T-helper 1 cell treated with Interleukin-12 subunit alpha and Interleukin-12 subunit beta and Interleukin-4 antibody, amounts not matched to agents 30 μg/mL and 1 μg/mL, for 36 hours (primary cell): ENCODE results near the gene SLC24A3.

ENCODE experiments used
- H3K27ac Mint-ChIP-seq: one replicate; pipeline ENCODE4 v1.8.0; 2021; ENCODE audit warnings: mild to moderate bottlenecking, mixed read lengths
- H3K27me3 Mint-ChIP-seq: one replicate; pipeline ENCODE4 v1.8.0; 2021; ENCODE audit warnings: low read depth, mixed read lengths
- H3K36me3 Mint-ChIP-seq: one replicate; pipeline ENCODE4 v1.8.0; 2021; ENCODE audit warnings: low read depth, mixed read lengths
- H3K4me1 Mint-ChIP-seq: one replicate; pipeline ENCODE4 v1.8.0; 2021; ENCODE audit warnings: low read depth, mixed read lengths
- H3K4me3 Mint-ChIP-seq: one replicate; pipeline ENCODE4 v1.8.0; 2021; ENCODE audit warnings: mild to moderate bottlenecking, moderate library complexity, mixed read lengths
- H3K9me3 Mint-ChIP-seq: one replicate; pipeline ENCODE4 v1.8.0; 2021; ENCODE audit warnings: mixed read lengths

Gene SLC24A3

GRCh38 chr20:19218411-19218810, 6.0 kb downstream of the SLC24A3 start:
- no peak overlapping the region for H3K27ac Mint-ChIP-seq
- no peaks in the 10 kb centered on the region for H3K9me3 Mint-ChIP-seq
- H3K27me3 Mint-ChIP-seq, result peaks cover 22% of the 10 kb centered on the region
- no peak overlapping the region for H3K4me3 Mint-ChIP-seq
- H3K4me1 Mint-ChIP-seq, result no peaks in the 10 kb centered on the region
- H3K36me3 Mint-ChIP-seq, result no peaks in the 10 kb centered on the region

GRCh38 chr20:19222520-19223040, 10.1 kb downstream of the SLC24A3 start:
- H3K4me1 Mint-ChIP-seq, result no peaks in the 10 kb centered on the region
- no peaks in the 10 kb centered on the region for H3K27me3 Mint-ChIP-seq
- H3K4me3 Mint-ChIP-seq, result no peak overlapping the region
- H3K27ac Mint-ChIP-seq, result no peak overlapping the region
- no peaks in the 10 kb centered on the region for H3K9me3 Mint-ChIP-seq
- H3K36me3 Mint-ChIP-seq, result no peaks in the 10 kb centered on the region

- H3K27me3 Mint-ChIP-seq, result no peaks in the 10 kb centered on the region
- H3K27ac Mint-ChIP-seq, result no peak overlapping the region
- H3K4me1 Mint-ChIP-seq, result no peaks in the 10 kb centered on the region
- no peaks in the 10 kb centered on the region for H3K9me3 Mint-ChIP-seq
- no peak overlapping the region for H3K4me3 Mint-ChIP-seq
- no peaks in the 10 kb centered on the region for H3K36me3 Mint-ChIP-seq
Measured at GRCh38 chr20:19223640-19224039, 11.2 kb downstream of the SLC24A3 start.

- Mint-ChIP-seq H3K4me3 (no peak overlapping the region), H3K27ac (no peak overlapping the region), H3K27me3 (no peaks in the 10 kb centered on the region), H3K9me3 (no peaks in the 10 kb centered on the region), H3K4me1 (no peaks in the 10 kb centered on the region), H3K36me3 (no peaks in the 10 kb centered on the region)
Measured at GRCh38 chr20:19231359-19232035, 19.1 kb downstream of the SLC24A3 start.

GRCh38 chr20:19232997-19233794, 20.8 kb downstream of the SLC24A3 start:
- Mint-ChIP-seq H3K4me1 (no peaks in the 10 kb centered on the region), H3K36me3 (no peaks in the 10 kb centered on the region), H3K27ac (no peak overlapping the region), H3K27me3 (no peaks in the 10 kb centered on the region), H3K9me3 (no peaks in the 10 kb centered on the region), H3K4me3 (no peak overlapping the region)

GRCh38 chr20:19236371-19237055, 24.1 kb downstream of the SLC24A3 start:
- no peaks in the 10 kb centered on the region for H3K9me3 Mint-ChIP-seq

GRCh38 chr20:19241440-19241839, 29.0 kb downstream of the SLC24A3 start:
- Mint-ChIP-seq H3K4me1 (no peaks in the 10 kb centered on the region), H3K9me3 (no peaks in the 10 kb centered on the region), H3K27ac (no peak overlapping the region), H3K27me3 (no peaks in the 10 kb centered on the region), H3K4me3 (no peak overlapping the region), H3K36me3 (no peaks in the 10 kb centered on the region)

More at GRCh38 chr20:19236371-19237055, 24.1 kb downstream of the SLC24A3 start:
- Mint-ChIP-seq H3K27ac (no peak overlapping the region), H3K27me3 (no peaks in the 10 kb centered on the region), H3K4me3 (no peak overlapping the region), H3K4me1 (no peaks in the 10 kb centered on the region), H3K36me3 (no peaks in the 10 kb centered on the region)

- Mint-ChIP-seq H3K4me3 (no peak overlapping the region), H3K27ac (no peak overlapping the region), H3K4me1 (no peaks in the 10 kb centered on the region), H3K36me3 (no peaks in the 10 kb centered on the region), H3K9me3 (no peaks in the 10 kb centered on the region), H3K27me3 (no peaks in the 10 kb centered on the region)
Measured at GRCh38 chr20:19244291-19244690, 31.8 kb downstream of the SLC24A3 start.

GRCh38 chr20:19249106-19249879, 36.9 kb downstream of the SLC24A3 start:
- Mint-ChIP-seq H3K9me3 (no peaks in the 10 kb centered on the region), H3K4me1 (no peaks in the 10 kb centered on the region), H3K4me3 (no peak overlapping the region), H3K27me3 (no peaks in the 10 kb centered on the region), H3K27ac (no peak overlapping the region), H3K36me3 (no peaks in the 10 kb centered on the region)

GRCh38 chr20:19250346-19250745, 37.9 kb downstream of the SLC24A3 start:
- Mint-ChIP-seq H3K9me3 (no peaks in the 10 kb centered on the region), H3K36me3 (no peaks in the 10 kb centered on the region), H3K27me3 (no peaks in the 10 kb centered on the region), H3K27ac (no peak overlapping the region), H3K4me3 (no peak overlapping the region), H3K4me1 (no peaks in the 10 kb centered on the region)

GRCh38 chr20:19251506-19251905, 39.1 kb downstream of the SLC24A3 start:
- Mint-ChIP-seq H3K27me3 (no peaks in the 10 kb centered on the region), H3K4me3 (no peak overlapping the region)

GRCh38 chr20:19251958-19252357, 39.5 kb downstream of the SLC24A3 start:
- no peaks in the 10 kb centered on the region for H3K27me3 Mint-ChIP-seq
- no peaks in the 10 kb centered on the region for H3K36me3 Mint-ChIP-seq
- H3K4me1 Mint-ChIP-seq, result no peaks in the 10 kb centered on the region
- H3K4me3 Mint-ChIP-seq, result no peak overlapping the region
- H3K9me3 Mint-ChIP-seq, result no peaks in the 10 kb centered on the region
- no peak overlapping the region for H3K27ac Mint-ChIP-seq

More at GRCh38 chr20:19251506-19251905, 39.1 kb downstream of the SLC24A3 start:
- no peak overlapping the region for H3K27ac Mint-ChIP-seq
- H3K9me3 Mint-ChIP-seq, result no peaks in the 10 kb centered on the region
- no peaks in the 10 kb centered on the region for H3K36me3 Mint-ChIP-seq
- H3K4me1 Mint-ChIP-seq, result no peaks in the 10 kb centered on the region

- no peaks in the 10 kb centered on the region for H3K4me1 Mint-ChIP-seq
Measured at GRCh38 chr20:19252451-19253120, 40.1 kb downstream of the SLC24A3 start.

GRCh38 chr20:19253316-19253715, 40.9 kb downstream of the SLC24A3 start:
- H3K27ac Mint-ChIP-seq, result no peak overlapping the region
- H3K4me3 Mint-ChIP-seq, result no peak overlapping the region
- no peaks in the 10 kb centered on the region for H3K36me3 Mint-ChIP-seq
- no peaks in the 10 kb centered on the region for H3K9me3 Mint-ChIP-seq
- H3K27me3 Mint-ChIP-seq, result no peaks in the 10 kb centered on the region
- H3K4me1 Mint-ChIP-seq, result no peaks in the 10 kb centered on the region

More at GRCh38 chr20:19252451-19253120, 40.1 kb downstream of the SLC24A3 start:
- H3K36me3 Mint-ChIP-seq, result no peaks in the 10 kb centered on the region
- H3K27me3 Mint-ChIP-seq, result no peaks in the 10 kb centered on the region
- no peak overlapping the region for H3K4me3 Mint-ChIP-seq
- no peak overlapping the region for H3K27ac Mint-ChIP-seq
- no peaks in the 10 kb centered on the region for H3K9me3 Mint-ChIP-seq
